Stimulated activated CD8-positive, alpha-beta memory T cell treated with anti-CD3 and anti-CD28 coated beads, Interleukin-2, amount 100 ng/mL, for 1 hour (primary cell): ENCODE results near the gene KRT80.

Experiments
- DNase-seq, 2 donors: peaks; one replicate each; pipeline ENCODE4 v3.0.0-alpha.2; 2020; ENCODE audit warnings: low read depth in 2 of 2

The KRT80 gene

GRCh38 chr12:52228931-52229330 lies 37.1 kb upstream of the KRT80 start:
- DNase-seq = no peak

DNA sequence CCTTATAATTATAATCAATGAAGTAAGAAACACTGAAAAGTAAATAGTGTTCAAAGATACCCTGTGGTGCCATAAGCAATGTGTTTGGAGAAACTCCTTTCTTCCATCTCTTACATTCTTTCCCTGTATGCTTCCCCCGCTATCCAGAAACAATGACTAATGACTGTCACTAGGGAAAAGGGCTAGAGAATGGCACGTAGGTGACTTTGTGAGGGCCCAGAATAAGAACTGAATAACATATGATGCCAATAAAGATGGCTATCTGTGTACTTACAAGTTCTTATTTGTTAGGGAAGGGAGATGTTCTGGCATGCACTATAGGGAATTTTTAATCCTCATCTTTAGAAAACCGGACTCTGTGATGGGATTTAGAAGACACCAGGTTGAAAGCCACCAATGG lies 36.6 kb upstream of the KRT80 start:
- no peak for DNase-seq

- no peak for DNase-seq
These were observed 35.9 kb upstream of the KRT80 start for GRCh38 chr12:52227606-52228166.

GRCh38 chr12:52226446-52226845 lies 34.6 kb upstream of the KRT80 start:
- DNase-seq = no peak

DNA sequence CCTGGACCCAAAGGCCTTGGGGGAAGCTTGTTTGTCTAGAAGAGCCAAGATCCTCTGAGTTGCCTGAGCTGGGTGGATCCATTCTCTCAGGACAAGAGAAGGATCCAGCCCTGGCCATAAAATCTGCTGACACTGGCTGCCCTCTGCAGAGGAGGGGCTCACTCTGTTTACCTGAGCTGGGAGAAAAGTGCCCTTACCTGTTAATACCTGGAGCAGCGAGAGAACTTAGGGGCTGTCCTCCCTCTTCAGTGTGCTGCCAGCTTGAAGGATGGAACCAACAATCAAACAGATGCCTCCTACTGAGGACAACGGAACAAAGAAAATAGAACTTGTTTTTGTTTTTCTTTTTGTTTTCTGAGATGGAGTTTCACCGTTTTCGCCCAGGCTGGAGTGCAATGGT lies 33.9 kb upstream of the KRT80 start:
- DNase-seq = no peak

DNA sequence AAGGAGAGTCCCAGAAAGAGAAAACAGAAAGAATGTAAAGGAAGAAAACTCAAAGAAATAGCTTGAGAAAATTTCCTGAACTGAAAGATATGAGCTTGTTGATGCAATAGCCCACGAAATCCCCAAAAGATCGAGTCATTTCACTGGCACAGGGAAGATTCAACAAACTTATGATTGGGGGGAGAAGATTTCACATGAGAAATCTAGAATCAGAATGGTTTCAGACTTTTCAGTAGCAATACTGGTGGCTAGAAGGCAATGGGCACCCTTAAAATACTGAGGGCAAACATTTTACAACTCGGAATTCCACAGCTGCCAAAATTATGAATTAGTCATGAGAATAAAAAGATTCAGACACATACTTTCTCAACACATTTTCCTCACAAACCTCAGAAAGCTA lies 32.3 kb upstream of the KRT80 start:
- DNase-seq = no peak

DNA sequence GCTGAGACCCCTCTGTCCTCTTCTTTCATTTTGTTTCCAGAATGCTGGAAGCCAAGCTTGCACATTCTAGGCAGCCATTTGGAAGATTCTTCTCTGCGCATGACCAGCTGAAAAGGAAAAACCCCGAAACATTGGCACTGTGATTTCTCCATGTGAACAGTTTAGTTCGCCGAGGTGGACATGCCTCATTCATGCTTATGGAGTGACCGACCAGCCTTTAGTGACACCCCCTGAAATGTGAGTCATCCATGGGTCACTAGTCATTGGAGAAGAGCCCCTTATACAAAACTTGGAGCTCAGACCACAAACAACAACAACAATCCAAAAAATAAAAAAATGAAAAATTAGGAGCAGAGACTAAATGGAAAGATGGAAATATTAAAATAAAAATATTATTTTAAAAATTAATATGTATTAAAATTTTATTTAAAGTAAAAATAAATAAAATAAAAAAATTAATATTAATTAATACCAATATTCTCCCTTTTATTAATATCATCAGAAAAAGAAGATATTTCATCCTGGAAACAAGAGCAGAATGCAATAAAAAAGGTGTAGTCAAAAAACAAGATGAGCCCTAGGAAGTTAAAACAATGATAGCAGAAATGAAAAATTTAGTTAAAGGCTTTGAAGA lies 31.7 kb upstream of the KRT80 start:
- no peak for DNase-seq

- DNase-seq = no peak
These were observed 30.9 kb upstream of the KRT80 start for GRCh38 chr12:52222692-52223091.

- peak in 1 of 2 donors; percentile 24 for DNase-seq
These were observed 30.2 kb upstream of the KRT80 start for GRCh38 chr12:52221912-52222457.

DNA sequence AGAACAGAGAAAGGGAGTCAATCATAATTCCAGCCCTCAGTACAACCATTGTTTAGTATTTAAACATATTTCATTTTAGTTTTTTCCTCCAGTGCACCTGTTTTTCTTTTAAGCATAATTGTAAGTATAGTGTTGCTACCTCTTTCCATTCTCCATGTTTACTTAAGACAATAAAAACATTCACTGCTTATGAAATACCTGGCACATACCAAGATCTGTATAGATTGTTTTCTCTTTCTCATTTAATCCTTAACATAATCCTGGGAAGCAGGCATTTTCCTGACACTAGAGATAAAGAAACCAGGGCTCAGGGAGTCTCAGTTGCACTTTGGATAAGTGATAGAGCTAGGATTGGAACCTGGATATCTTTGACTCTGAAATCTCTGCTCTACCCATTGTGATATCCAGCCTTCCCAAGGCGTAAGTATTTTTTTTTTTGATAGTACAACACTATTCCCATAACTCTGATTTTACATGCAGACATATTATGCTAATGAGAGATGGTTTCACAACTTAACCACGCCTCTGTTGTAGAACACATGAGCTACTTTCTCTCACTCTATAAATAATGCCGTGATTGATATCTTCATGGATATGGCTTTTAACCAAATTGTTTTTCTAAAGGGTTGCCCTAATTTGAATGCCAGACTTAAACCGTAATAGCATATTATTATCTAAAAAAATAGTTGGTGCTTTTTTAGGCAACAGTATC lies 29.4 kb upstream of the KRT80 start:
- no peak for DNase-seq

GRCh38 chr12:52220477-52220876 lies 28.7 kb upstream of the KRT80 start:
- no peak for DNase-seq

GRCh38 chr12:52218001-52218400 lies 26.2 kb upstream of the KRT80 start:
- no peak for DNase-seq

DNA sequence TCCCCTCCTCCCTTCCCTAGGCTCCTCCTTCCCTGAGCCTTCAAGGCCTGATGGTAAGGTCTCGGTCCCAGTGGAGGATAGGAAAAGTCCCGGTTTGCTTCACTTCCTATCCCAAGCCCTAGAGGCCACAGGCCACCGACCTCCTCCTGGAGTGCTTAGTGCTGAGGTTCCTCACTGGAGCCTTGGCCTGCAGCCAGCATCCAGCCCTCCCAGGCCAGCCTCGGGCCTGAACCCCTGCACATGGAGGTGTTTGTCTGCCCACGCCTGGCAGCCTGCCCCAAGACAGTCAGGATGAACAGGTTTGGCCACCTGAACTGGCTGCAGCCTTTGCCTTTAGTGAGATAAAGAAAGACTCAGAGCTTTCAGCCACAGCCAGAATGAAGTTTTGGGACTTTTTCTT lies 25.4 kb upstream of the KRT80 start:
- DNase-seq = no peak

- DNase-seq = no peak
These were observed 25.0 kb upstream of the KRT80 start for GRCh38 chr12:52216807-52217206.

DNA sequence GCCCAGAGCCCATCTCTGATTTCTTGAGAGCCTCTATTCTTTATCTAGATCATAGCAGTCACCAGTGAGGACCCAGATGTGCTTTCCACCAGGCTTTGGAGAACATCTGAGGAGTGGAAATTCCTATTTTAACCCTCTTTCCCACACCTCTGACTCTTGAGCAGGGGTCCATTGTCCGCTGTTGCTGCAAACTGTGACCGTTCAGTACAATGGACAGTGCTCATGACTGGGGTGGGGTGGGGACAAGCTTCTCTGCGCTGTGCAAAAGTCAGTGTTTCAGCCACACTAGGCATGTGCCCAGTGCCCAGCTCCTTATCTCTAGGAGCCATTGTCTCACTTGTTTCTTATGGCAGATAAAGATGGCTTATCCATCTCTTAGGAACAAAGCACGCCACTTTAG lies 24.3 kb upstream of the KRT80 start:
- no peak for DNase-seq

GRCh38 chr12:52215587-52216031 lies 23.8 kb upstream of the KRT80 start:
- DNase-seq = no peak

DNA sequence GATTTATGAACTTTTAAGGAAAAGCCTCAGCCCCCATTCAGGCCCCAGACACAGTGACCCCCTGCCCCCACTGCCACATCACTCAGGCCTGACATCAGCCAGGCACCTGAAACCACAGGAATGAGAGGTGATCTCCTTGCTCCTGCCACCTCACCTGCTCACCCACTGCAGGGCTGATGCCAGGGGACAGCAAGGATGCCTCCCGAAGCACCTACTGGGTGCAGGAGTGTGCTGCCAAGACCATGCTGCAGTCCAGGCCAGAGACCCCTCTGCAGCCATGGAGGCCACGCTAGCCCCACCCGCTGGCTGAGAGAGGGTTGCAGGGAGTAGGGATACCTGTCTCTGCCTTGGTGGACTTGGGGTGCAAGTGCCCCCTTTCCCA lies 22.6 kb upstream of the KRT80 start:
- no peak for DNase-seq

- DNase-seq = peak in 1 of 2 donors; percentile 17
These were observed 22.0 kb upstream of the KRT80 start for GRCh38 chr12:52213564-52214420.

GRCh38 chr12:52212701-52213563 lies 21.1 kb upstream of the KRT80 start:
- no peak for DNase-seq

DNA sequence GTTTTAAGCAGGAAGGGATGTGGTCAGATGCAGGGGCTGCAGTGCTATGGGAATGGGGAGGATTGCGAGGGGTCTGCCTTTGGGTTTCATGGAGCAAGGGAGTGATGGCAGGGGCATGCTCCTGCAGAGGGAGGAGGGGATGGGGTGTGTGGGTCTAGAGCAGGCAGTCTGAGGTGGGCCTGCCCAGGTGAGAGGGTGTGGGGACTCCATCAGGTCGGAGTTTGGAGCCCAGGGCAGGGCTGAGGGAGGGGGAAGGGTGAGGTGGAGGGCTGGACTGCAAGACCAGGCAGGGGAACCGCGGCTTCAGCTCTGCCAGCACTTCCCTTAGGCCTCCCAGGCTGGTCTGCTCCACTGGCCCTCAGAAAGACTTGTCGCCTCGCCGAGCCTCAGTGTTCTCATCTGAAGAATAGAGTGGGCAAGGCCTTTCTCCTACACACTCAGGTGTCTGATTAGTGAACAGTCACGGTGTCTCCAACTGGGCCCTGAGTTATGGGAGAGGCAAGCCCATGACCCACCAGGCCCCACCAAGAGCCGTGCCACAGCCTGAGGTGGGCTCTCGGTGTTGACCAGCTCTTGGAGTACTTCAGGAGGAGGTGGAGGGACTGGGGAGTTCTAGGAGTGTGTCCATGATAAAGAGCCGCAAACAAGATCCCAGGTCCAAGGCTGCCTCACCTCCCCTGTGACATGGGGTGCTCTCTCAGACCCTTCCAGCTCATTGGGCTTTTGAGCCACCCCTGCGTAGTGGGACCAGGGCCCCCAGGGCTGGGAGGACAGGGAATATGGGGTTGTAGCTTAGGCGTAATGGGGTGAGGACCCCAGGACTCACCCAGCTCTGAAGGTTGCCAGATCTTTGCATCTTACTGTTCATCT lies 20.1 kb upstream of the KRT80 start:
- DNase-seq = no peak
